Measurements from ENCODE around the gene CLMN. TPM values are rescaled to one million over a fixed set of nuclear protein-coding genes. Genes with fewer than 3 reads are reported as not detected.
A peak's percentile ranks its signal among the peaks of the same experiment; 100 is the strongest.

CLMN gene
- total and polyA plus RNA-seq, 10 of the 15 experiments (the other 5 are each of a cell fraction or from before 2014, with no cell fraction given): 7.8 to 49.3 (median 18.5) TPM

DNA sequence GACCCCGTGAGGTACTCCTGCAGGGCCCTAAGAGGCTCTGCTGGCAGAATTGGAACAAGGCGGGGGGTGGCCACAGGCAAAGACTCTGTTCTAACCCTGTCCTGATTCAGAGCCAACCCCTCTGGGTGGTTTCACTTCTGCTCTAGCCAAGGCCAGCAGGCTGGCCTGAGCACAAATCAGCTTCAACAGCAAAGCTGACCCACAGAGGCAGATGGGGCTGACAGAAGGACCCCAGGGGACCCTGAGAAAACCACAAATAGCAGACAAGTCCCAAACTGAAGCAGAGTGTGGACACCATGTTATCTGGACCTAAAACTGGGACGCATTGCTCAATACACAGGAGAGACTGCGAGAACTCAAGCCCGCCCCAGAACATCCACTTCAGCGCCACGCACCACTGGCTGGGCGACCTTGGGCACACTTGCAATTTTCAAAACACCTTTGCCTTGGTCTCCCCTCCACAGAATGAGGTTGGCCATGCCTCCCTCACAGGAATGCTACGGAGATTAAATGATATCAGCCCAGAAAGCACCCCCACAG, 85.9 kb downstream of the CLMN start (continued):
- no peak for TF ChIP-seq ZBTB11 (CRISPR knock-in tag; IDR thresholded peaks at IDR 0.05)
- TF ChIP-seq ZNF384 (IDR thresholded peaks at IDR 0.05; ENCODE audit: borderline replicate concordance, low read depth, low read length): no peak
- TF ChIP-seq RB1 (IDR thresholded peaks at IDR 0.05; ENCODE audit: borderline replicate concordance): no peak
- TF ChIP-seq, protein P1, sequence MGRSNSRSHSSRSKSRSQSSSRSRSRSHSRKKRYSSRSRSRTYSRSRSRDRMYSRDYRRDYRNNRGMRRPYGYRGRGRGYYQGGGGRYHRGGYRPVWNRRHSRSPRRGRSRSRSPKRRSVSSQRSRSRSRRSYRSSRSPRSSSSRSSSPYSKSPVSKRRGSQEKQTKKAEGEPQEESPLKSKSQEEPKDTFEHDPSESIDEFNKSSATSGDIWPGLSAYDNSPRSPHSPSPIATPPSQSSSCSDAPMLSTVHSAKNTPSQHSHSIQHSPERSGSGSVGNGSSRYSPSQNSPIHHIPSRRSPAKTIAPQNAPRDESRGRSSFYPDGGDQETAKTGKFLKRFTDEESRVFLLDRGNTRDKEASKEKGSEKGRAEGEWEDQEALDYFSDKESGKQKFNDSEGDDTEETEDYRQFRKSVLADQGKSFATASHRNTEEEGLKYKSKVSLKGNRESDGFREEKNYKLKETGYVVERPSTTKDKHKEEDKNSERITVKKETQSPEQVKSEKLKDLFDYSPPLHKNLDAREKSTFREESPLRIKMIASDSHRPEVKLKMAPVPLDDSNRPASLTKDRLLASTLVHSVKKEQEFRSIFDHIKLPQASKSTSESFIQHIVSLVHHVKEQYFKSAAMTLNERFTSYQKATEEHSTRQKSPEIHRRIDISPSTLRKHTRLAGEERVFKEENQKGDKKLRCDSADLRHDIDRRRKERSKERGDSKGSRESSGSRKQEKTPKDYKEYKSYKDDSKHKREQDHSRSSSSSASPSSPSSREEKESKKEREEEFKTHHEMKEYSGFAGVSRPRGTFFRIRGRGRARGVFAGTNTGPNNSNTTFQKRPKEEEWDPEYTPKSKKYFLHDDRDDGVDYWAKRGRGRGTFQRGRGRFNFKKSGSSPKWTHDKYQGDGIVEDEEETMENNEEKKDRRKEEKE (IDR thresholded peaks at IDR 0.05): no peak
- TF ChIP-seq ZNF207 (IDR thresholded peaks at IDR 0.05; ENCODE audit: borderline replicate concordance): no peak
- TF ChIP-seq FOXK2 (IDR thresholded peaks at IDR 0.05): no peak
- no peak for TF ChIP-seq MYB (IDR thresholded peaks at IDR 0.05; ENCODE audit: borderline replicate concordance, low read depth, low read length)
- TF ChIP-seq MXI1 (IDR thresholded peaks at IDR 0.05; ENCODE audit: low read depth, low read length): no peak
- TF ChIP-seq MLLT1 (IDR thresholded peaks at IDR 0.05): 0 out of 2 replicates have a peak, but pooled peaks have one; percentile 31
- TF ChIP-seq POU2F2 (IDR thresholded peaks at IDR 0.05; ENCODE audit: borderline replicate concordance, low read depth, low read length): 0 out of 3 replicates have a peak, but pooled peaks have one; percentile 12
- TF ChIP-seq SMAD1 (IDR thresholded peaks at IDR 0.05; ENCODE audit: low read depth, partially characterized antibody): no peak
- TF ChIP-seq CBFB (IDR thresholded peaks at IDR 0.05; ENCODE audit: low read depth): peak; percentile 67
- no peak for TF ChIP-seq CHD1 (IDR thresholded peaks at IDR 0.05; ENCODE audit: low read depth, low read length)
- TF ChIP-seq RCOR1 (conservative IDR thresholded peaks at IDR 0.05; ENCODE audit: low read depth, low read length): no peak
- TF ChIP-seq FOS (IDR thresholded peaks at IDR 0.05; ENCODE audit: borderline replicate concordance, extremely low read depth, insufficient read length): no peak
- no peak for TF ChIP-seq ATF3 (IDR thresholded peaks at IDR 0.05; ENCODE audit: borderline replicate concordance, extremely low read depth, low read depth, low read length)
- no peak; the same call in 1 of the 2 replicates for TF ChIP-seq ATF7 (IDR thresholded peaks at IDR 0.05; ENCODE audit: low read depth)
- no peak for TF ChIP-seq ESRRA (IDR thresholded peaks at IDR 0.05; ENCODE audit: low read length)
- TF ChIP-seq TARDBP (IDR thresholded peaks at IDR 0.05; ENCODE audit: borderline replicate concordance): no peak
- TF ChIP-seq EGR1 (IDR thresholded peaks at IDR 0.05; ENCODE audit: borderline replicate concordance in 1 of 2, low read depth in 2 of 2, low read length in 2 of 2): no peak

Measured in GM12878 (cell line).